H1 (cell line): ENCODE results near the gene TARBP2. TPM values are rescaled to one million over a fixed set of nuclear protein-coding genes. Genes with fewer than 3 reads are reported as not detected.

Experiments used
- CBX5 ChIP-seq: fragments of 300-800, 300-1000 bp; sonication (generic); IDR thresholded peaks from 2 replicates; pipeline ENCODE4 v1.7.1; 2016; ENCODE audit warnings: antibody characterized with exemption, low read length, low read depth
- CEBPB ChIP-seq: IDR thresholded peaks from 2 replicates; pipeline ENCODE4 v1.6.1; 2012; ENCODE audit warnings: low read depth, low read length
- CTCF ChIP-seq, 3 experiments: IDR thresholded peaks; 1 replicate in 2 of 3; 2 replicates in 1 of 3; pipeline versions ENCODE4 v1.5.1 to v1.6.1; 2011; ENCODE audit warnings: low read length in 3 of 3, mild to moderate bottlenecking in 3 of 3, inconsistent platforms in 2 of 3, low read depth in 1 of 3, moderate library complexity in 1 of 3; ENCODE audit not compliant: insufficient read depth in 1 of 3; ENCODE audit errors: control extremely low read depth in 1 of 3
- EGR1 ChIP-seq: IDR thresholded peaks from 2 replicates; pipeline ENCODE4 v1.6.1; 2011; ENCODE audit warnings: low read depth, low read length, borderline replicate concordance
- EP300 ChIP-seq, 2 experiments: IDR thresholded peaks; 1 replicate in 1 of 2; 2 replicates in 1 of 2; pipeline ENCODE4 v1.6.1; 2011 to 2012; ENCODE audit warnings: low read depth in 2 of 2, low read length in 2 of 2, mild to moderate bottlenecking in 2 of 2, borderline replicate concordance in 1 of 2, inconsistent platforms in 1 of 2, moderate library complexity in 1 of 2
- JUND ChIP-seq: IDR thresholded peaks from 2 replicates; pipeline ENCODE4 v1.6.1; 2011; ENCODE audit warnings: mild to moderate bottlenecking, improper control_type of control experiment, low read length
- KDM1A ChIP-seq: fragments of 200-600, 300-600 bp; sonication (generic); IDR thresholded peaks from 2 replicates; pipeline ENCODE4 v1.7.1; 2016; ENCODE audit warnings: mild to moderate bottlenecking, low read length, borderline replicate concordance
- NRF1 ChIP-seq: IDR thresholded peaks from 2 replicates; pipeline ENCODE4 v1.6.1; 2011; ENCODE audit warnings: mild to moderate bottlenecking, low read depth, low read length, improper control_type of control experiment
- POU5F1 ChIP-seq: IDR thresholded peaks from 2 replicates; pipeline ENCODE4 v1.6.1; 2011; ENCODE audit warnings: low read depth, mild to moderate bottlenecking, low read length, moderate library complexity
- RAD21 ChIP-seq, 2 experiments: IDR thresholded peaks in 1 of 2; conservative IDR thresholded peaks in 1 of 2; 2 replicates each; pipeline ENCODE4 v1.6.1; 2011; ENCODE audit warnings: low read depth in 2 of 2, low read length in 2 of 2, improper control_type of control experiment in 1 of 2, inconsistent platforms in 1 of 2, mild to moderate bottlenecking in 1 of 2, moderate library complexity in 1 of 2
- RNF2 ChIP-seq: fragments of 200-900, 300-1000 bp; sonication (generic); IDR thresholded peaks from 2 replicates; pipeline ENCODE4 v1.7.1; 2016; ENCODE audit warnings: borderline replicate concordance, low read depth, mild to moderate bottlenecking, antibody characterized with exemption, low read length; ENCODE audit not compliant: poor library complexity, severe bottlenecking; ENCODE audit errors: missing control alignments
- RXRA ChIP-seq: IDR thresholded peaks from 2 replicates; pipeline ENCODE4 v1.6.1; 2011; ENCODE audit warnings: low read depth, mild to moderate bottlenecking, low read length, moderate library complexity; ENCODE audit not compliant: insufficient read depth
- SIRT6 ChIP-seq: IDR thresholded peaks from one replicate; pipeline ENCODE4 v1.7.1; 2012; ENCODE audit warnings: low read length, inconsistent platforms
- TCF12 ChIP-seq: IDR thresholded peaks from 2 replicates; pipeline ENCODE4 v1.6.1; 2011; ENCODE audit warnings: low read depth, mild to moderate bottlenecking, low read length
- TEAD4 ChIP-seq: IDR thresholded peaks from 2 replicates; pipeline ENCODE4 v1.6.1; 2012; ENCODE audit warnings: low read depth, low read length, inconsistent platforms, mixed read lengths
- ZNF274 ChIP-seq: IDR thresholded peaks from 2 replicates; pipeline ENCODE4 v1.7.0; 2012; ENCODE audit warnings: low read length, borderline replicate concordance; ENCODE audit errors: extremely low read depth
- polyA plus RNA-seq, 7 experiments: library from polyadenylated mRNA; depleted of rRNA in 3 of 7; stranded (reverse) in 5 of 7; unstranded in 2 of 7; fragments of >200 nt in 5 of 7; fragments of 200-250 nt in 2 of 7; gene quantifications; 1 replicate in 5 of 7; 2 replicates in 1 of 7; 4 replicates in 1 of 7; pipeline versions ENCODE4 v1.2.1 to v1.2.3, GENCODE V29; 2011 to 2013; ENCODE audit warnings: missing spikeins in 2 of 7, mixed read lengths in 2 of 7
- total RNA-seq: library from RNA; stranded (reverse); fragmentation: NEBNext Ultra II Directional; extraction: Animal tissue kit (Norgen Biotek cat#: 25700); gene quantifications from 2 replicates; pipeline ENCODE4 v1.2.1, GENCODE V29; 2021

Gene TARBP2
- total and polyA plus RNA-seq, 2 of the 8 experiments (the other 6 are each of a cell fraction or from before 2014, with no cell fraction given) = 69.9 to 122 TPM

GRCh38 chr12:53451661-53452158 is 49.4 kb upstream of the TARBP2 start, which contains the start of gene PCBP2 (continued):
- TF ChIP-seq SIRT6 (no peak), JUND (0 out of 2 replicates have a peak, but pooled peaks have one; percentile 46), TCF12 (no peak), ZNF274 (no peak), RXRA (0 out of 2 replicates have a peak, but pooled peaks have one; percentile 41), TEAD4 (no peak; the same call in 1 of the 2 replicates), EGR1 (peak; percentile 96), CBX5 (no peak), CTCF (IDR thresholded peaks at IDR 0.05; ENCODE audit: control extremely low read depth in 1 of 3, insufficient read depth in 1 of 3, low read depth in 1 of 3, low read length in 3 of 3) (peak; percentile 72 to 94 (median 85)), KDM1A (no peak), RAD21 (IDR thresholded peaks at IDR 0.05 in 1 of 2, conservative IDR thresholded peaks at IDR 0.05 in 1 of 2; ENCODE audit: low read depth in 2 of 2, low read length in 2 of 2) (no peak; a peak in 1 of 4 replicates), CEBPB (peak; percentile 84), EP300 (IDR thresholded peaks at IDR 0.05; ENCODE audit: borderline replicate concordance in 1 of 2, low read depth in 2 of 2, low read length in 2 of 2) (peak in 1 of 2 experiments; percentile 86; a peak in 1 of 3 replicates), NRF1 (peak; percentile 18; the same call in 1 of the 2 replicates), POU5F1 (no peak), RNF2 (no peak)
